GM21529 (cell line): ENCODE measurements around the gene EHD4.

Experiments used
- ATAC-seq: cut with Tn5 transposase; IDR thresholded peaks from one replicate; pipeline ENCODE4 v1.9.1; 2021; ENCODE audit not compliant: unreplicated experiment

Gene EHD4

GRCh38 chr15:41939986-41940385 is 32.4 kb downstream of the EHD4 start:
- no peak for ATAC-seq

- ATAC-seq, result no peak
Observed at GRCh38 chr15:41937568-41937923, 34.8 kb downstream of the EHD4 start.

- no peak for ATAC-seq
Observed at GRCh38 chr15:41936649-41937567, 35.4 kb downstream of the EHD4 start.

- no peak for ATAC-seq
Observed at GRCh38 chr15:41936155-41936554, 36.2 kb downstream of the EHD4 start.

GRCh38 chr15:41935566-41936020 is 36.8 kb downstream of the EHD4 start:
- no peak for ATAC-seq

- no peak for ATAC-seq
Observed at GRCh38 chr15:41934843-41935242, 37.5 kb downstream of the EHD4 start.

- ATAC-seq, result no peak
Observed at GRCh38 chr15:41933771-41934170, 38.6 kb downstream of the EHD4 start.

GRCh38 chr15:41933326-41933725 is 39.0 kb downstream of the EHD4 start:
- no peak for ATAC-seq

- no peak for ATAC-seq
Observed at GRCh38 chr15:41932511-41933289, 39.7 kb downstream of the EHD4 start.

- ATAC-seq, result no peak
Observed at GRCh38 chr15:41932101-41932500, 40.3 kb downstream of the EHD4 start.

- no peak for ATAC-seq
Observed at GRCh38 chr15:41930867-41931222, 41.5 kb downstream of the EHD4 start.

- ATAC-seq, result no peak
Observed at GRCh38 chr15:41930221-41930866, 42.0 kb downstream of the EHD4 start.

- ATAC-seq, result peak; percentile 76
Observed at GRCh38 chr15:41928637-41929620, 43.4 kb downstream of the EHD4 start.

- no peak for ATAC-seq
Observed at GRCh38 chr15:41928100-41928499, 44.3 kb downstream of the EHD4 start.

- no peak for ATAC-seq
Observed at GRCh38 chr15:41927536-41927935, 44.8 kb downstream of the EHD4 start.

- no peak for ATAC-seq
Observed at GRCh38 chr15:41926185-41927056, 45.9 kb downstream of the EHD4 start.

- ATAC-seq, result no peak
Observed at GRCh38 chr15:41925086-41925608, 47.2 kb downstream of the EHD4 start.

GRCh38 chr15:41923401-41923997 is 48.9 kb downstream of the EHD4 start:
- ATAC-seq, result no peak

- no peak for ATAC-seq
Observed at GRCh38 chr15:41922353-41922752, 50.0 kb downstream of the EHD4 start.
